Measurements from ENCODE around the gene CPEB3. TPM values are rescaled to one million over a fixed set of nuclear protein-coding genes. Genes with fewer than 3 reads are reported as not detected.

Gene CPEB3
- total RNA-seq, 1 donor from 2014 or later, result 1.6 TPM

GRCh38 chr10:92177546-92177945, 113.3 kb downstream of the CPEB3 start:
- no peak overlapping the region for H3K4me3 Mint-ChIP-seq

DNA sequence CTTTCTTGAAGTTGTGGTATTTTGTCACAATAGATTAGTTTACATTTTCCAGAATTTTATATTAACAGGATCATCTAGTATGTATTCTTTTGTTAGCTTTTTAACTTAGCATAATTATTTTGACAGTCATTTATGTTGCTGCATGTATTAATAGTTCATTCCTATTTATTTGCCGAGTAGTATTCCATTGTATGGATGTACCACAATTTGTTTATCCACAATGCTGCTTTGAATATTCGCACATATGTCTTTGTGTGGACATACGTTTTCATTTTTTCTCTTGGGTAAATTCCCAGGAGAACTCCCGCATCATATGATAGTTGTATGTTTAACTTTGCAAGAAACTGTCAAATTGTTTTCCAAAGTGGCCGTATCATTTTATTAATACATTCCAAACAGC, 115.7 kb downstream of the CPEB3 start:
- Mint-ChIP-seq H3K4me3 (no peak overlapping the region), H3K27ac (ENCODE audit: unreplicated experiment) (no peak overlapping the region), H3K27me3 (ENCODE audit: low read depth) (no peaks in the 10 kb centered on the region), H3K36me3 (ENCODE audit: low read depth) (no peaks in the 10 kb centered on the region), H3K9me3 (no peaks in the 10 kb centered on the region), H3K4me1 (no peaks in the 10 kb centered on the region)
- TF ChIP-seq, protein P1, sequence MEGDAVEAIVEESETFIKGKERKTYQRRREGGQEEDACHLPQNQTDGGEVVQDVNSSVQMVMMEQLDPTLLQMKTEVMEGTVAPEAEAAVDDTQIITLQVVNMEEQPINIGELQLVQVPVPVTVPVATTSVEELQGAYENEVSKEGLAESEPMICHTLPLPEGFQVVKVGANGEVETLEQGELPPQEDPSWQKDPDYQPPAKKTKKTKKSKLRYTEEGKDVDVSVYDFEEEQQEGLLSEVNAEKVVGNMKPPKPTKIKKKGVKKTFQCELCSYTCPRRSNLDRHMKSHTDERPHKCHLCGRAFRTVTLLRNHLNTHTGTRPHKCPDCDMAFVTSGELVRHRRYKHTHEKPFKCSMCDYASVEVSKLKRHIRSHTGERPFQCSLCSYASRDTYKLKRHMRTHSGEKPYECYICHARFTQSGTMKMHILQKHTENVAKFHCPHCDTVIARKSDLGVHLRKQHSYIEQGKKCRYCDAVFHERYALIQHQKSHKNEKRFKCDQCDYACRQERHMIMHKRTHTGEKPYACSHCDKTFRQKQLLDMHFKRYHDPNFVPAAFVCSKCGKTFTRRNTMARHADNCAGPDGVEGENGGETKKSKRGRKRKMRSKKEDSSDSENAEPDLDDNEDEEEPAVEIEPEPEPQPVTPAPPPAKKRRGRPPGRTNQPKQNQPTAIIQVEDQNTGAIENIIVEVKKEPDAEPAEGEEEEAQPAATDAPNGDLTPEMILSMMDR (conservative IDR thresholded peaks at IDR 0.05), result no peak
- no peak for DNase-seq (ENCODE audit: low read depth, low spot score)

More at GRCh38 chr10:92177546-92177945, 113.3 kb downstream of the CPEB3 start:
- TF ChIP-seq, protein P1 (conservative IDR thresholded peaks at IDR 0.05), result no peak
- no peaks in the 10 kb centered on the region for H3K27me3 Mint-ChIP-seq (ENCODE audit: low read depth)
- H3K4me1 Mint-ChIP-seq, result no peaks in the 10 kb centered on the region
- no peak overlapping the region for H3K27ac Mint-ChIP-seq (ENCODE audit: unreplicated experiment)
- no peaks in the 10 kb centered on the region for H3K9me3 Mint-ChIP-seq
- DNase-seq (ENCODE audit: low read depth, low spot score), result no peak
- no peaks in the 10 kb centered on the region for H3K36me3 Mint-ChIP-seq (ENCODE audit: low read depth)

DNA sequence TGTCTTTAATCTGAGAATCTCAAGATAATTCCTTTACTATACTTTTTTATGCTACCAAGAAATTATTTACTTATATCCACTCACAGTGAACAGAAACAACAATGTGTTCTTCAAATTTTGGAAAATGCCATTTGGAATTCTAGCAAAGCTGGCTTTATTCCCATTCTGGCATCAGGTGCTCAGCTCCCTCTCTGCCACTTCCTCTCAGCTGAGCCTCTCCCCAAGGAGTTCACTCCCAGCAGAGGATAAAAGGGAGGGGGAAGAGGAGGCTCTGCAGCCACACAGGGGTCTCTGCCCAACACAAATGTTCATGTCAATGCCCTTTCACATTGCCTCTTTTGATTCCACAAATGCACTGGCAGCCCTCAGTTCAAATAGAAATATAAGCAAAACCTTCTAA, 116.9 kb downstream of the CPEB3 start:
- Mint-ChIP-seq H3K9me3 (no peaks in the 10 kb centered on the region), H3K4me1 (no peaks in the 10 kb centered on the region), H3K36me3 (ENCODE audit: low read depth) (no peaks in the 10 kb centered on the region), H3K27ac (ENCODE audit: unreplicated experiment) (no peak overlapping the region), H3K27me3 (ENCODE audit: low read depth) (no peaks in the 10 kb centered on the region), H3K4me3 (no peak overlapping the region)
- no peak for DNase-seq (ENCODE audit: low read depth, low spot score)
- TF ChIP-seq, protein P1 (conservative IDR thresholded peaks at IDR 0.05), result no peak

- no peaks in the 10 kb centered on the region for H3K27me3 Mint-ChIP-seq (ENCODE audit: low read depth)
- H3K4me1 Mint-ChIP-seq, result no peaks in the 10 kb centered on the region
- H3K36me3 Mint-ChIP-seq (ENCODE audit: low read depth), result peaks cover 9% of the 10 kb centered on the region
- no peak overlapping the region for H3K27ac Mint-ChIP-seq (ENCODE audit: unreplicated experiment)
- no peak overlapping the region for H3K4me3 Mint-ChIP-seq
- no peak for DNase-seq (ENCODE audit: low read depth, low spot score)
- H3K9me3 Mint-ChIP-seq, result peaks cover 9% of the 10 kb centered on the region
- TF ChIP-seq, protein P1 (conservative IDR thresholded peaks at IDR 0.05), result no peak
Observed at GRCh38 chr10:92164036-92164696, 126.7 kb downstream of the CPEB3 start.

GRCh38 chr10:92162541-92162940, 128.3 kb downstream of the CPEB3 start:
- peaks cover 4% of the 10 kb centered on the region for H3K4me1 Mint-ChIP-seq
- no peaks in the 10 kb centered on the region for H3K27me3 Mint-ChIP-seq (ENCODE audit: low read depth)
- H3K4me3 Mint-ChIP-seq, result no peak overlapping the region
- DNase-seq (ENCODE audit: low read depth, low spot score), result no peak
- H3K36me3 Mint-ChIP-seq (ENCODE audit: low read depth), result peaks cover 9% of the 10 kb centered on the region
- H3K27ac Mint-ChIP-seq (ENCODE audit: unreplicated experiment), result no peak overlapping the region
- TF ChIP-seq, protein P1 (conservative IDR thresholded peaks at IDR 0.05), result no peak
- peaks cover 9% of the 10 kb centered on the region for H3K9me3 Mint-ChIP-seq

All from neural crest cell (in vitro differentiated cells).